ENCODE data around the gene MAP3K21.

DNA sequence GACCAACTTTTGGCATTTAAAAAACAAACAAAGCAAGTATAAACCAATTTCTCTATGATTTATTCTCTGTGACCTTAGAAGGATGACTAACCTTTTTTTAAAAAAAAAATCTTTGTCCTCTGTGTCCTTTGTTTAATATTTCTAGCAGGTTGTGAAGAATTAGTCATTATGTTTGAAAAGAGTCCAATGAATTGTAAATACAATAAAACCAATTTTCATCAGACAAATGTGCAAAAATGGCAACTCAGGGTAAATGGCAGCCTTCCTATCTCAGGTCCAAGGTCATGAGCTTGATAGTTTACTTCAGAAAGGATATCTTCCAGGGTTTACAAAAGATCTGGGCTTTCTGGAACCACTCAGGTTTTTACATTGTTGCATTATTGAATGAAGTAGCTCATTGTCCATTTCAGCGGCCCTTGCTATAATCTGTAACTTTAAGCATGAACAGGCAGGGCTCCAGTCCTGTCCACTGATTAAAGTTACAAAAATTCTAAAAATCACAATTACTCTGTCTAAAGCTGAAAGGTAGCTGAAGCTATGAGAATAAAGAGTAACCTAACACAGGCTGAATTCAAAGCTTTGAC is 11.7 kb upstream of the MAP3K21 start:
- TF ChIP-seq, protein P1, sequence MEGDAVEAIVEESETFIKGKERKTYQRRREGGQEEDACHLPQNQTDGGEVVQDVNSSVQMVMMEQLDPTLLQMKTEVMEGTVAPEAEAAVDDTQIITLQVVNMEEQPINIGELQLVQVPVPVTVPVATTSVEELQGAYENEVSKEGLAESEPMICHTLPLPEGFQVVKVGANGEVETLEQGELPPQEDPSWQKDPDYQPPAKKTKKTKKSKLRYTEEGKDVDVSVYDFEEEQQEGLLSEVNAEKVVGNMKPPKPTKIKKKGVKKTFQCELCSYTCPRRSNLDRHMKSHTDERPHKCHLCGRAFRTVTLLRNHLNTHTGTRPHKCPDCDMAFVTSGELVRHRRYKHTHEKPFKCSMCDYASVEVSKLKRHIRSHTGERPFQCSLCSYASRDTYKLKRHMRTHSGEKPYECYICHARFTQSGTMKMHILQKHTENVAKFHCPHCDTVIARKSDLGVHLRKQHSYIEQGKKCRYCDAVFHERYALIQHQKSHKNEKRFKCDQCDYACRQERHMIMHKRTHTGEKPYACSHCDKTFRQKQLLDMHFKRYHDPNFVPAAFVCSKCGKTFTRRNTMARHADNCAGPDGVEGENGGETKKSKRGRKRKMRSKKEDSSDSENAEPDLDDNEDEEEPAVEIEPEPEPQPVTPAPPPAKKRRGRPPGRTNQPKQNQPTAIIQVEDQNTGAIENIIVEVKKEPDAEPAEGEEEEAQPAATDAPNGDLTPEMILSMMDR (IDR thresholded peaks at IDR 0.05; ENCODE audit: low read depth, low read length) = no peak
- no peak for TF ChIP-seq EZH2phosphoT487 (IDR thresholded peaks at IDR 0.05; ENCODE audit: low read depth)
